Measurements from ENCODE around the gene BRD8. TPM values are rescaled to one million over a fixed set of nuclear protein-coding genes. Genes with fewer than 3 reads are reported as not detected.
"Not testable (repeated sequence)": the region's sequence is repeated elsewhere in the genome, so short reads cannot be mapped to it uniquely, and the experiment has no call there.

Gene BRD8
- polyA plus RNA-seq, 1 of the 3 experiments (the other 2 are of a cell fraction) = 46.2 TPM

DNA sequence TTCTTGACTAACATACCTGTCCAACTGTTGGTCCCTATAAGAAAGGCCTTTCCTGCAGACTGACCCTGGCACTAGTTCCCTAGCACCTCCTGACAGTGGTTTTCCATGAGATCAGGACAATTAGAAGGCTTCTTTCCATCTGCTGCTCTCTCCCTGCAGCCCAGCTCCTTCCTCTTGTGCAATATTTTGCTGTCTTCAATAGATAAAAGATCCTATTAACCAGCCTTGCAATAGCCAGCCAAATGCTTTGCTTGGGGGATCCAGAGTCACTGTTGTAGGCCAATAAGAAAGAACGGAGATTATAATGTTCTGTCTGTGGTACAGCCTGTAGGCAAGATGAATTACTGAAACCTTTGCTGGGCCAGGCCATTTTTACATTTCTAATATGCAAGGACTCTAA, 20.8 kb downstream of the BRD8 start:
- no peaks in the 10 kb centered on the region for H3K9me2 ChIP-seq
- 0 out of 2 replicates have a peak, but pooled peaks cover 4% of the 10 kb centered on the region for H4K20me1 ChIP-seq (ENCODE audit: insufficient read depth)
- ChIA-PET POLR2A (no interaction called here), CTCF (no interaction called here)
- no peak overlapping the region for H3K4me2 ChIP-seq
- TF ChIP-seq JUND (IDR thresholded peaks at IDR 0.05) = no peak
- no peak for TF ChIP-seq MXI1 (IDR thresholded peaks at IDR 0.05; ENCODE audit: low read depth, low read length)
- TF ChIP-seq NRF1 (IDR thresholded peaks at IDR 0.05; ENCODE audit: low read depth, low read length) = no peak
- TF ChIP-seq RFX5 (IDR thresholded peaks at IDR 0.05; ENCODE audit: low read length) = no peak
- TF ChIP-seq RAD21 (IDR thresholded peaks at IDR 0.05; ENCODE audit: low read length) = no peak
- TF ChIP-seq, protein P1, sequence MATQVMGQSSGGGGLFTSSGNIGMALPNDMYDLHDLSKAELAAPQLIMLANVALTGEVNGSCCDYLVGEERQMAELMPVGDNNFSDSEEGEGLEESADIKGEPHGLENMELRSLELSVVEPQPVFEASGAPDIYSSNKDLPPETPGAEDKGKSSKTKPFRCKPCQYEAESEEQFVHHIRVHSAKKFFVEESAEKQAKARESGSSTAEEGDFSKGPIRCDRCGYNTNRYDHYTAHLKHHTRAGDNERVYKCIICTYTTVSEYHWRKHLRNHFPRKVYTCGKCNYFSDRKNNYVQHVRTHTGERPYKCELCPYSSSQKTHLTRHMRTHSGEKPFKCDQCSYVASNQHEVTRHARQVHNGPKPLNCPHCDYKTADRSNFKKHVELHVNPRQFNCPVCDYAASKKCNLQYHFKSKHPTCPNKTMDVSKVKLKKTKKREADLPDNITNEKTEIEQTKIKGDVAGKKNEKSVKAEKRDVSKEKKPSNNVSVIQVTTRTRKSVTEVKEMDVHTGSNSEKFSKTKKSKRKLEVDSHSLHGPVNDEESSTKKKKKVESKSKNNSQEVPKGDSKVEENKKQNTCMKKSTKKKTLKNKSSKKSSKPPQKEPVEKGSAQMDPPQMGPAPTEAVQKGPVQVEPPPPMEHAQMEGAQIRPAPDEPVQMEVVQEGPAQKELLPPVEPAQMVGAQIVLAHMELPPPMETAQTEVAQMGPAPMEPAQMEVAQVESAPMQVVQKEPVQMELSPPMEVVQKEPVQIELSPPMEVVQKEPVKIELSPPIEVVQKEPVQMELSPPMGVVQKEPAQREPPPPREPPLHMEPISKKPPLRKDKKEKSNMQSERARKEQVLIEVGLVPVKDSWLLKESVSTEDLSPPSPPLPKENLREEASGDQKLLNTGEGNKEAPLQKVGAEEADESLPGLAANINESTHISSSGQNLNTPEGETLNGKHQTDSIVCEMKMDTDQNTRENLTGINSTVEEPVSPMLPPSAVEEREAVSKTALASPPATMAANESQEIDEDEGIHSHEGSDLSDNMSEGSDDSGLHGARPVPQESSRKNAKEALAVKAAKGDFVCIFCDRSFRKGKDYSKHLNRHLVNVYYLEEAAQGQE (IDR thresholded peaks at IDR 0.05; ENCODE audit: low read depth, low read length) = no peak
- TF ChIP-seq EP300 (IDR thresholded peaks at IDR 0.05; ENCODE audit: borderline replicate concordance in 1 of 2, low read depth in 1 of 2, low read length in 1 of 2) = no peak
- TF ChIP-seq, protein P2, sequence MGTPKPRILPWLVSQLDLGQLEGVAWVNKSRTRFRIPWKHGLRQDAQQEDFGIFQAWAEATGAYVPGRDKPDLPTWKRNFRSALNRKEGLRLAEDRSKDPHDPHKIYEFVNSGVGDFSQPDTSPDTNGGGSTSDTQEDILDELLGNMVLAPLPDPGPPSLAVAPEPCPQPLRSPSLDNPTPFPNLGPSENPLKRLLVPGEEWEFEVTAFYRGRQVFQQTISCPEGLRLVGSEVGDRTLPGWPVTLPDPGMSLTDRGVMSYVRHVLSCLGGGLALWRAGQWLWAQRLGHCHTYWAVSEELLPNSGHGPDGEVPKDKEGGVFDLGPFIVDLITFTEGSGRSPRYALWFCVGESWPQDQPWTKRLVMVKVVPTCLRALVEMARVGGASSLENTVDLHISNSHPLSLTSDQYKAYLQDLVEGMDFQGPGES (IDR thresholded peaks at IDR 0.05; ENCODE audit: low read depth, low read length) = no peak
- no peak for TF ChIP-seq POLR2AphosphoS5 (IDR thresholded peaks at IDR 0.05; ENCODE audit: low read depth, low read length)
- TF ChIP-seq, protein P3, sequence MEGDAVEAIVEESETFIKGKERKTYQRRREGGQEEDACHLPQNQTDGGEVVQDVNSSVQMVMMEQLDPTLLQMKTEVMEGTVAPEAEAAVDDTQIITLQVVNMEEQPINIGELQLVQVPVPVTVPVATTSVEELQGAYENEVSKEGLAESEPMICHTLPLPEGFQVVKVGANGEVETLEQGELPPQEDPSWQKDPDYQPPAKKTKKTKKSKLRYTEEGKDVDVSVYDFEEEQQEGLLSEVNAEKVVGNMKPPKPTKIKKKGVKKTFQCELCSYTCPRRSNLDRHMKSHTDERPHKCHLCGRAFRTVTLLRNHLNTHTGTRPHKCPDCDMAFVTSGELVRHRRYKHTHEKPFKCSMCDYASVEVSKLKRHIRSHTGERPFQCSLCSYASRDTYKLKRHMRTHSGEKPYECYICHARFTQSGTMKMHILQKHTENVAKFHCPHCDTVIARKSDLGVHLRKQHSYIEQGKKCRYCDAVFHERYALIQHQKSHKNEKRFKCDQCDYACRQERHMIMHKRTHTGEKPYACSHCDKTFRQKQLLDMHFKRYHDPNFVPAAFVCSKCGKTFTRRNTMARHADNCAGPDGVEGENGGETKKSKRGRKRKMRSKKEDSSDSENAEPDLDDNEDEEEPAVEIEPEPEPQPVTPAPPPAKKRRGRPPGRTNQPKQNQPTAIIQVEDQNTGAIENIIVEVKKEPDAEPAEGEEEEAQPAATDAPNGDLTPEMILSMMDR (IDR thresholded peaks at IDR 0.05) = no peak
- TF ChIP-seq YY1 (IDR thresholded peaks at IDR 0.05; ENCODE audit: low read depth) = no peak
- no peak for TF ChIP-seq FOXM1 (IDR thresholded peaks at IDR 0.05; ENCODE audit: low read depth)
- TF ChIP-seq, protein P4, sequence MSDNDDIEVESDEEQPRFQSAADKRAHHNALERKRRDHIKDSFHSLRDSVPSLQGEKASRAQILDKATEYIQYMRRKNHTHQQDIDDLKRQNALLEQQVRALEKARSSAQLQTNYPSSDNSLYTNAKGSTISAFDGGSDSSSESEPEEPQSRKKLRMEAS (IDR thresholded peaks at IDR 0.05; ENCODE audit: low read depth) = no peak
- TF ChIP-seq CHD2 (IDR thresholded peaks at IDR 0.05; ENCODE audit: low read length, partially characterized antibody) = no peak
- peaks cover 20% of the 10 kb centered on the region for H3F3A ChIP-seq (replicated peaks; ENCODE audit: insufficient read depth)
- H3K36me3 ChIP-seq (replicated peaks in 1 of 2; ENCODE audit: control insufficient read depth in 1 of 2, insufficient read depth in 2 of 2, low read length in 1 of 2) = peaks cover 53 to 58% of the 10 kb centered on the region in 2 experiments
- H3K4me3 ChIP-seq (ENCODE audit: low read depth in 2 of 2, low read length in 1 of 2) = no peak overlapping the region
- no peak overlapping the region for H3K27ac ChIP-seq (ENCODE audit: low read depth in 2 of 2, low read length in 1 of 2)
- 100% methylated on average over 1 of the region's 1 CpG for WGBS (ENCODE audit: low lambda C conversion rate)
- H2AFZ ChIP-seq (ENCODE audit: low read depth) = no peak overlapping the region
- no peaks in the 10 kb centered on the region for H3K27me3 ChIP-seq (ENCODE audit: insufficient read depth)
- no peaks in the 10 kb centered on the region for H3K79me2 ChIP-seq (ENCODE audit: insufficient read depth)
- DNase-seq = no peak
- H3K9ac ChIP-seq = no peak overlapping the region
- H3K9me3 ChIP-seq = no peaks in the 10 kb centered on the region
- no peaks in the 10 kb centered on the region for H3K4me1 ChIP-seq (ENCODE audit: control insufficient read depth in 1 of 2, insufficient read depth in 2 of 2, low read depth in 1 of 2, low read length in 1 of 2)

DNA sequence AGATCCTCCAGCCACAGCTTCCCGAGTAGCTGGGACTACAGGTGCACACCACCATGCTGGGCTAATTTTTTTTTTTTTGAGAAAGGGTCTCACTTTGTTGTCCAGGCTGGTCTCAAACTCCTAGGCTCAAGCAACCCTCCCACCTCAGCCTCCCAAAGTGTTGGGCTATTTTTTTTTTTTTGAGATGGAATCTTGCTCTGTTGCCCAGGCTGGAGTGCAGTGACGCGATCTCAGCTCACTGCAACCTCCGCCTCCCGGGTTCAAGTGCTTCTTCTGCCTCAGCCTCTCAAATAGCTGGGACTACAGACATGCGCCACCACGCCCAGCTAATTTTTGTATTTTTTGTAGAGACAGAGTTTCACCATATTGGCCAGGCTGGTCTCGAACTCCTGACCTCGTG, 22.5 kb downstream of the BRD8 start:
- H3K9ac ChIP-seq; DNase-seq; H2AFZ ChIP-seq (ENCODE audit: low read depth); H3K27ac ChIP-seq (ENCODE audit: low read depth in 2 of 2, low read length in 1 of 2); CTCF ChIA-PET; H3K9me2 ChIP-seq; H3K4me2 ChIP-seq; H4K20me1 ChIP-seq (ENCODE audit: insufficient read depth); H3K4me1 ChIP-seq (ENCODE audit: control insufficient read depth in 1 of 2, insufficient read depth in 2 of 2, low read depth in 1 of 2, low read length in 1 of 2); H3K27me3 ChIP-seq (ENCODE audit: insufficient read depth); H3K4me3 ChIP-seq (ENCODE audit: low read depth in 2 of 2, low read length in 1 of 2); H3K9me3 ChIP-seq; H3K79me2 ChIP-seq (ENCODE audit: insufficient read depth): not testable (repeated sequence)
- H3F3A ChIP-seq (replicated peaks; ENCODE audit: insufficient read depth) = peaks cover 21% of the 10 kb centered on the region
- H3K36me3 ChIP-seq (replicated peaks in 1 of 2; ENCODE audit: control insufficient read depth in 1 of 2, insufficient read depth in 2 of 2, low read length in 1 of 2) = peaks cover 41 to 43% of the 10 kb centered on the region in 2 experiments
- 96% methylated on average over 9 of the region's 9 CpGs for WGBS (ENCODE audit: low lambda C conversion rate)
- POLR2A ChIA-PET = interaction anchor here (0.6 kb wide), 1 partner anchor 59 kb away, joined by 5 read pairs; no protein-coding TSS in a partner anchor
